GM23248 (cell line): Measurements from ENCODE around the gene AVL9.

ENCODE experiments used
- EZH2 ChIP-seq: fragments of 200-600 bp; sonication (generic); IDR thresholded peaks from 2 replicates; pipeline ENCODE4 v1.6.1; 2018; ENCODE audit warnings: antibody characterized with exemption, mild to moderate bottlenecking; ENCODE audit not compliant: insufficient read depth, poor library complexity, severe bottlenecking
- EZH2phosphoT487 ChIP-seq: fragments of 200-600 bp; sonication (generic); IDR thresholded peaks from 2 replicates; pipeline ENCODE4 v1.6.1; 2018; ENCODE audit warnings: antibody characterized with exemption, moderate library complexity, mild to moderate bottlenecking, low read depth; ENCODE audit not compliant: insufficient read depth

- TF ChIP-seq EZH2 (no peak), EZH2phosphoT487 (no peak)
Observed at GRCh38 chr7:32513210-32513609, 17.9 kb downstream of the AVL9 start.
